ENCODE results near the gene GULP1.

DNA sequence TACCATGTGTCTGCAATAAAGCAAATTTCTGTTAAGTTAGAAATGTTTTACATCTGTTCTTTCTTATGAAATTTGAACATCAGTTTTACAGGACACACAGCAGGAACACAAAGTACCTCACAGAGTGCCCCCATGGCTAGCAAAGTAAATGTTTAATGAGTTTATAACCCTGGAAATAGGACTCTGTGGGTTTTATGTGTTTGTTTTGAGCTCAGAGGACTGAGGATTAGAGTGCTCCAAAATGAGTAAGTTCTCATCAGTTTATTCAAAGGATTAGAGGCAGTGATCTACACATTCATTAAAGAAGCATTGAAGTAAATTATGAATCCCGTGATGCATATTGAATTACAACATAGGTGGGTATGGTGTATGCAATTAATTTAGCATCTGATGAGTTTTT, 281.8 kb downstream of the GULP1 start:
- TF ChIP-seq RELA (CRISPR knock-in tag; IDR thresholded peaks at IDR 0.05; ENCODE audit: borderline replicate concordance) (no peak), FOXP1 (CRISPR knock-in tag; IDR thresholded peaks at IDR 0.05; ENCODE audit: borderline replicate concordance) (no peak), NR1H2 (CRISPR knock-in tag; IDR thresholded peaks at IDR 0.05) (no peak), CREB1 (CRISPR knock-in tag; IDR thresholded peaks at IDR 0.05) (no peak), ETV6 (CRISPR knock-in tag; IDR thresholded peaks at IDR 0.05) (no peak), JUN (CRISPR knock-in tag; IDR thresholded peaks at IDR 0.05) (no peak), ZNF232 (CRISPR knock-in tag; IDR thresholded peaks at IDR 0.05) (no peak), OVOL2 (CRISPR knock-in tag; IDR thresholded peaks at IDR 0.05; ENCODE audit: borderline replicate concordance) (no peak)
- TF ChIP-seq, protein P1, sequence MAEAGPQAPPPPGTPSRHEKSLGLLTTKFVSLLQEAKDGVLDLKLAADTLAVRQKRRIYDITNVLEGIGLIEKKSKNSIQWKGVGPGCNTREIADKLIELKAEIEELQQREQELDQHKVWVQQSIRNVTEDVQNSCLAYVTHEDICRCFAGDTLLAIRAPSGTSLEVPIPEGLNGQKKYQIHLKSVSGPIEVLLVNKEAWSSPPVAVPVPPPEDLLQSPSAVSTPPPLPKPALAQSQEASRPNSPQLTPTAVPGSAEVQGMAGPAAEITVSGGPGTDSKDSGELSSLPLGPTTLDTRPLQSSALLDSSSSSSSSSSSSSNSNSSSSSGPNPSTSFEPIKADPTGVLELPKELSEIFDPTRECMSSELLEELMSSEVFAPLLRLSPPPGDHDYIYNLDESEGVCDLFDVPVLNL (CRISPR knock-in tag; IDR thresholded peaks at IDR 0.05; ENCODE audit: borderline replicate concordance, low read depth), result no peak
- TF ChIP-seq, protein P2, sequence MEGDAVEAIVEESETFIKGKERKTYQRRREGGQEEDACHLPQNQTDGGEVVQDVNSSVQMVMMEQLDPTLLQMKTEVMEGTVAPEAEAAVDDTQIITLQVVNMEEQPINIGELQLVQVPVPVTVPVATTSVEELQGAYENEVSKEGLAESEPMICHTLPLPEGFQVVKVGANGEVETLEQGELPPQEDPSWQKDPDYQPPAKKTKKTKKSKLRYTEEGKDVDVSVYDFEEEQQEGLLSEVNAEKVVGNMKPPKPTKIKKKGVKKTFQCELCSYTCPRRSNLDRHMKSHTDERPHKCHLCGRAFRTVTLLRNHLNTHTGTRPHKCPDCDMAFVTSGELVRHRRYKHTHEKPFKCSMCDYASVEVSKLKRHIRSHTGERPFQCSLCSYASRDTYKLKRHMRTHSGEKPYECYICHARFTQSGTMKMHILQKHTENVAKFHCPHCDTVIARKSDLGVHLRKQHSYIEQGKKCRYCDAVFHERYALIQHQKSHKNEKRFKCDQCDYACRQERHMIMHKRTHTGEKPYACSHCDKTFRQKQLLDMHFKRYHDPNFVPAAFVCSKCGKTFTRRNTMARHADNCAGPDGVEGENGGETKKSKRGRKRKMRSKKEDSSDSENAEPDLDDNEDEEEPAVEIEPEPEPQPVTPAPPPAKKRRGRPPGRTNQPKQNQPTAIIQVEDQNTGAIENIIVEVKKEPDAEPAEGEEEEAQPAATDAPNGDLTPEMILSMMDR (IDR thresholded peaks at IDR 0.05), result no peak
- TF ChIP-seq, protein P3, sequence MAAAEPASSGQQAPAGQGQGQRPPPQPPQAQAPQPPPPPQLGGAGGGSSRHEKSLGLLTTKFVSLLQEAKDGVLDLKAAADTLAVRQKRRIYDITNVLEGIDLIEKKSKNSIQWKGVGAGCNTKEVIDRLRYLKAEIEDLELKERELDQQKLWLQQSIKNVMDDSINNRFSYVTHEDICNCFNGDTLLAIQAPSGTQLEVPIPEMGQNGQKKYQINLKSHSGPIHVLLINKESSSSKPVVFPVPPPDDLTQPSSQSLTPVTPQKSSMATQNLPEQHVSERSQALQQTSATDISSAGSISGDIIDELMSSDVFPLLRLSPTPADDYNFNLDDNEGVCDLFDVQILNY (CRISPR knock-in tag; IDR thresholded peaks at IDR 0.05), result no peak
- TF ChIP-seq, protein P4, sequence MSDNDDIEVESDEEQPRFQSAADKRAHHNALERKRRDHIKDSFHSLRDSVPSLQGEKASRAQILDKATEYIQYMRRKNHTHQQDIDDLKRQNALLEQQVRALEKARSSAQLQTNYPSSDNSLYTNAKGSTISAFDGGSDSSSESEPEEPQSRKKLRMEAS (CRISPR knock-in tag; IDR thresholded peaks at IDR 0.05), result no peak
- TF ChIP-seq, protein P5, sequence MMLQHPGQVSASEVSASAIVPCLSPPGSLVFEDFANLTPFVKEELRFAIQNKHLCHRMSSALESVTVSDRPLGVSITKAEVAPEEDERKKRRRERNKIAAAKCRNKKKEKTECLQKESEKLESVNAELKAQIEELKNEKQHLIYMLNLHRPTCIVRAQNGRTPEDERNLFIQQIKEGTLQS (CRISPR knock-in tag; conservative IDR thresholded peaks at IDR 0.05), result no peak

Measured in WTC11 (cell line).